Measurements from ENCODE around the gene SPECC1. TPM values are rescaled to one million over a fixed set of nuclear protein-coding genes. Genes with fewer than 3 reads are reported as not detected.

SPECC1 gene
- total and polyA plus RNA-seq, 2 of the 13 experiments (the other 11 are each of a cell fraction or from before 2014, with no cell fraction given) = 2.3 to 6.9 TPM

GRCh38 chr17:20256144-20256543 is 247.0 kb downstream of the SPECC1 start:
- FAIRE-seq = no peak
- no TSS peak for BruUV-seq (replicated peaks)
- CTCF ChIA-PET (ENCODE audit: low intra/inter-chr PET ratio, low total read pairs) = no interaction called here
- Histone ChIP-seq H3K36me3 (replicated peaks in 1 of 2; ENCODE audit: control insufficient read depth in 1 of 2, insufficient read depth in 2 of 2, low read length in 2 of 2) (no peaks in the 10 kb centered on the region), H3K4me1 (ENCODE audit: insufficient read depth, low read length) (no peaks in the 10 kb centered on the region), H3K27ac (ENCODE audit: extremely low read length, insufficient read depth, low read length) (no peak overlapping the region), H3K9ac (ENCODE audit: insufficient read depth, low read depth, low read length) (no peak overlapping the region), H3K4me3 (replicated peaks in 1 of 3; ENCODE audit: insufficient read depth in 1 of 3, low read depth in 2 of 3, low read length in 3 of 3) (no peak overlapping the region), H3K9me3 (ENCODE audit: low read length) (no peaks in the 10 kb centered on the region), H3K4me2 (ENCODE audit: low read depth, low read length) (no peak overlapping the region), H3K79me2 (ENCODE audit: insufficient read depth, low read length) (no peaks in the 10 kb centered on the region), H4K20me1 (ENCODE audit: insufficient read depth, low read length) (no peaks in the 10 kb centered on the region), H3K27me3 (ENCODE audit: control insufficient read depth in 1 of 2, insufficient read depth in 2 of 2, low read length in 2 of 2) (no peaks in the 10 kb centered on the region), H2AFZ (ENCODE audit: low read length) (no peak overlapping the region)
- intact Hi-C loops (cut with micrococcal nuclease; ENCODE audit: unreplicated experiment) (no loop called here), in situ Hi-C loops (cut with HindIII; ENCODE audit: extremely low pct_ligation_motif_present, low pct_unique_long_range_greater_than_20kb) (no loop called here)
- POLR2A ChIA-PET = no interaction called here
- no peak for TF ChIP-seq ZNF672 (CRISPR knock-in tag; IDR thresholded peaks at IDR 0.05)
- TF ChIP-seq EEA1 (CRISPR knock-in tag; IDR thresholded peaks at IDR 0.05; ENCODE audit: borderline replicate concordance) = no peak
- no peak for ATAC-seq
- WGBS (ENCODE audit: low lambda C conversion rate) = 88% methylated on average over 2 of the region's 2 CpGs
- no peak for DNase-seq (ENCODE audit: low spot score)

- H3K4me1 ChIP-seq (ENCODE audit: insufficient read depth, low read length) = no peaks in the 10 kb centered on the region
- ChIA-PET CTCF (ENCODE audit: low intra/inter-chr PET ratio, low total read pairs) (no interaction called here), POLR2A (no interaction called here)
- no peak for ATAC-seq
- intact Hi-C loops (cut with micrococcal nuclease; ENCODE audit: unreplicated experiment) (no loop called here), in situ Hi-C loops (cut with HindIII; ENCODE audit: extremely low pct_ligation_motif_present, low pct_unique_long_range_greater_than_20kb) (no loop called here)
- FAIRE-seq = no peak
- no peaks in the 10 kb centered on the region for H3K9me3 ChIP-seq (ENCODE audit: low read length)
- H2AFZ ChIP-seq (ENCODE audit: low read length) = no peak overlapping the region
- DNase-seq (ENCODE audit: low spot score) = no peak
- no TSS peak for BruUV-seq (replicated peaks)
- TF ChIP-seq TP53 (CRISPR knock-in tag; conservative IDR thresholded peaks at IDR 0.05) (no peak), ATF7 (IDR thresholded peaks at IDR 0.05) (peak; percentile 74), ATF7 (CRISPR knock-in tag; IDR thresholded peaks at IDR 0.05) (no peak)
- H3K27me3 ChIP-seq (ENCODE audit: control insufficient read depth in 1 of 2, insufficient read depth in 2 of 2, low read length in 2 of 2) = no peaks in the 10 kb centered on the region
- H4K20me1 ChIP-seq (ENCODE audit: insufficient read depth, low read length) = no peaks in the 10 kb centered on the region
- no peak overlapping the region for H3K4me3 ChIP-seq (replicated peaks in 1 of 3; ENCODE audit: insufficient read depth in 1 of 3, low read depth in 2 of 3, low read length in 3 of 3)
- no peaks in the 10 kb centered on the region for H3K79me2 ChIP-seq (ENCODE audit: insufficient read depth, low read length)
- no peak overlapping the region for H3K9ac ChIP-seq (ENCODE audit: insufficient read depth, low read depth, low read length)
- no peak overlapping the region for H3K27ac ChIP-seq (ENCODE audit: extremely low read length, insufficient read depth, low read length)
- WGBS (ENCODE audit: low lambda C conversion rate) = 18% methylated on average over 1 of the region's 1 CpG
- H3K36me3 ChIP-seq (replicated peaks in 1 of 2; ENCODE audit: control insufficient read depth in 1 of 2, insufficient read depth in 2 of 2, low read length in 2 of 2) = no peaks in the 10 kb centered on the region
- no peak overlapping the region for H3K4me2 ChIP-seq (ENCODE audit: low read depth, low read length)
Observed at GRCh38 chr17:20257008-20257407, 247.8 kb downstream of the SPECC1 start.
